GM18499 (cell line): ENCODE results near the gene PERCC1.

Experiments
- ATAC-seq: cut with Tn5 transposase; IDR thresholded peaks from one replicate; pipeline ENCODE4 v1.9.1; 2021; ENCODE audit warnings: moderate number of reproducible peaks; ENCODE audit not compliant: insufficient read depth, unreplicated experiment

PERCC1 gene

GRCh38 chr16:1430759-1431496 lies at the start of gene PERCC1:
PERCC1 (plus strand) TSS chr16:1431078; CDS start chr16:1432594, 1,516 bp downstream.
- no peak for ATAC-seq

GRCh38 chr16:1381612-1382406 lies 49.1 kb upstream of the PERCC1 start:
- no peak for ATAC-seq

- ATAC-seq: no peak
Observed at GRCh38 chr16:1383556-1383955, 47.3 kb upstream of the PERCC1 start.

GRCh38 chr16:1385232-1385631 lies 45.6 kb upstream of the PERCC1 start:
- ATAC-seq: no peak

- no peak for ATAC-seq
Observed at GRCh38 chr16:1387331-1387730, 43.5 kb upstream of the PERCC1 start.

GRCh38 chr16:1389762-1390161 lies 41.1 kb upstream of the PERCC1 start:
- no peak for ATAC-seq

- no peak for ATAC-seq
Observed at GRCh38 chr16:1390239-1390779, 40.6 kb upstream of the PERCC1 start.

- ATAC-seq: no peak
Observed at GRCh38 chr16:1392826-1393225, 38.1 kb upstream of the PERCC1 start.

GRCh38 chr16:1393613-1394176 lies 37.2 kb upstream of the PERCC1 start:
- no peak for ATAC-seq

- ATAC-seq: no peak
Observed at GRCh38 chr16:1394367-1394951, 36.4 kb upstream of the PERCC1 start.

GRCh38 chr16:1395444-1396031 lies 35.3 kb upstream of the PERCC1 start:
- no peak for ATAC-seq

- ATAC-seq: no peak
Observed at GRCh38 chr16:1397779-1398178, 33.1 kb upstream of the PERCC1 start.

GRCh38 chr16:1398351-1398750 lies 32.5 kb upstream of the PERCC1 start:
- no peak for ATAC-seq

- ATAC-seq: no peak
Observed at GRCh38 chr16:1398826-1399581, 31.9 kb upstream of the PERCC1 start.

- ATAC-seq: no peak
Observed at GRCh38 chr16:1401061-1401757, 29.7 kb upstream of the PERCC1 start.

GRCh38 chr16:1401758-1402154 lies 29.1 kb upstream of the PERCC1 start:
- no peak for ATAC-seq

- ATAC-seq: no peak
Observed at GRCh38 chr16:1403036-1403435, 27.8 kb upstream of the PERCC1 start.

- ATAC-seq: no peak
Observed at GRCh38 chr16:1403733-1404132, 27.1 kb upstream of the PERCC1 start.

- ATAC-seq: no peak
Observed at GRCh38 chr16:1407753-1408152, 23.1 kb upstream of the PERCC1 start.
